Prostate gland (tissue), 2 donors: ENCODE measurements around the gene ACKR3.

Source experiments
- CTCF ChIP-seq, 4 experiments: fragments of 200-600 bp in 2 of 4; fragments of 450-650 bp in 2 of 4; sonication (generic) in 2 of 4; IDR thresholded peaks; 1 replicate in 3 of 4; 2 replicates in 1 of 4; pipeline ENCODE4 v1.5.1; 2016 to 2019; ENCODE audit warnings: antibody characterized with exemption in 4 of 4, mild to moderate bottlenecking in 2 of 4, moderate library complexity in 2 of 4
- POLR2A ChIP-seq: fragments of 450-650 bp; IDR thresholded peaks from one replicate; pipeline ENCODE4 v1.6.1; 2016; ENCODE audit warnings: antibody characterized with exemption, mild to moderate bottlenecking
- POLR2AphosphoS5 ChIP-seq: sonication (generic); formaldehyde crosslinking; IDR thresholded peaks from one replicate; pipeline ENCODE4 v1.6.1; 2017; ENCODE audit warnings: antibody characterized with exemption

- TF ChIP-seq CTCF (IDR thresholded peaks at IDR 0.05) (no peak), POLR2A (no peak), POLR2AphosphoS5 (no peak)
Measured at GRCh38 chr2:236593956-236594355, 24.3 kb downstream of the ACKR3 start.
